HepG2 (cell line): Measurements from ENCODE around the gene PARS2. TPM values are rescaled to one million over a fixed set of nuclear protein-coding genes. Genes with fewer than 3 reads are reported as not detected.

Experiments used
- CEBPB ChIP-seq: IDR thresholded peaks from 2 replicates; pipeline ENCODE4 v1.6.1; 2011; ENCODE audit warnings: low read depth, low read length, improper control_type of control experiment, borderline replicate concordance
- CSRNP2 ChIP-seq: sonication (generic); formaldehyde crosslinking; conservative IDR thresholded peaks from 2 replicates; pipeline ENCODE4 v1.8.0; 2022; ENCODE audit warnings: low read depth, missing genetic modification reagents
- FOXO4 ChIP-seq: sonication (generic); formaldehyde crosslinking; conservative IDR thresholded peaks from 2 replicates; pipeline ENCODE4 v1.8.1; 2023; ENCODE audit warnings: missing genetic modification reagents
- GATAD1 ChIP-seq: IDR thresholded peaks from 2 replicates; pipeline ENCODE4 v1.6.1; 2016; ENCODE audit warnings: missing genetic modification reagents, missing compliant biosample characterization
- IKZF5 ChIP-seq: IDR thresholded peaks from 2 replicates; pipeline ENCODE4 v1.6.1; 2018; ENCODE audit warnings: missing genetic modification reagents, mild to moderate bottlenecking, missing compliant biosample characterization
- POLR2AphosphoS5 ChIP-seq: IDR thresholded peaks from 2 replicates; pipeline ENCODE4 v1.6.1; 2012; ENCODE audit warnings: low read depth, low read length
- PRPF4 ChIP-seq: fragments of 200-400 bp; formaldehyde crosslinking; IDR thresholded peaks from 2 replicates; pipeline ENCODE4 v1.6.1; 2016; ENCODE audit warnings: low read length, low read depth; ENCODE audit not compliant: poor library complexity, severe bottlenecking
- RFXANK ChIP-seq: IDR thresholded peaks from 2 replicates; pipeline ENCODE4 v1.6.1; 2016
- TOE1 ChIP-seq: sonication (generic); formaldehyde crosslinking; IDR thresholded peaks from 2 replicates; pipeline ENCODE4 v1.4.0; 2020; ENCODE audit warnings: mild to moderate bottlenecking, missing genetic modification reagents
- ZFP37 ChIP-seq: sonication (generic); formaldehyde crosslinking; IDR thresholded peaks from 2 replicates; pipeline ENCODE4 v1.4.0; 2020; ENCODE audit warnings: missing genetic modification reagents, borderline replicate concordance
- ZFP90 ChIP-seq: sonication (generic); formaldehyde crosslinking; IDR thresholded peaks from 2 replicates; pipeline ENCODE4 v1.8.0; 2022; ENCODE audit warnings: missing genetic modification reagents, mild to moderate bottlenecking, inconsistent platforms, borderline replicate concordance
- ZNF558 ChIP-seq: sonication (generic); formaldehyde crosslinking; IDR thresholded peaks from 2 replicates; pipeline ENCODE4 v1.9.0; 2022; ENCODE audit warnings: mild to moderate bottlenecking, missing genetic modification reagents, borderline replicate concordance
- ZNF770 ChIP-seq: sonication (generic); formaldehyde crosslinking; IDR thresholded peaks from 2 replicates; pipeline ENCODE4 v1.5.0; 2020; ENCODE audit warnings: mild to moderate bottlenecking, missing genetic modification reagents
- ZNF83 ChIP-seq: sonication (generic); formaldehyde crosslinking; IDR thresholded peaks from 2 replicates; pipeline ENCODE4 v1.4.0; 2020; ENCODE audit warnings: missing genetic modification reagents, mild to moderate bottlenecking, borderline replicate concordance
- polyA plus RNA-seq, 8 experiments: library from polyadenylated mRNA; depleted of rRNA in 3 of 8; stranded (reverse) in 7 of 8; unstranded in 1 of 8; fragments of >200 nt; fragmentation: Illumina TruSeq in 4 of 8; extraction: Trizol in 4 of 8; gene quantifications; 2 replicates each; pipeline versions ENCODE4 v1.2.1 to v1.2.3, GENCODE V29; 2011 to 2016; ENCODE audit warnings: low read depth in 4 of 8, missing spikeins in 1 of 8, mixed read lengths in 1 of 8; ENCODE audit not compliant: insufficient read depth in 1 of 8
- total RNA-seq, 5 experiments: library from RNA; depleted of rRNA; stranded (reverse); fragments of >200 nt; fragmentation: Illumina TruSeq; extraction: Trizol; gene quantifications; 2 replicates each; pipeline ENCODE4 v1.2.3, GENCODE V29; 2016; ENCODE audit warnings: low read depth in 1 of 5
- TF ChIP-seq, protein P1 (sequence below): sonication (generic); formaldehyde crosslinking; IDR thresholded peaks from 2 replicates; pipeline ENCODE4 v1.4.0; 2020; ENCODE audit warnings: missing genetic modification reagents
- TF ChIP-seq, protein P2 (sequence below): sonication (generic); formaldehyde crosslinking; IDR thresholded peaks from 2 replicates; pipeline ENCODE4 v1.4.0; 2020; ENCODE audit warnings: mild to moderate bottlenecking, missing genetic modification reagents

The PARS2 gene
- total and polyA plus RNA-seq, 2 of the 13 experiments (the other 11 are each of a cell fraction or from before 2014, with no cell fraction given) = 2.4 to 4.6 TPM

DNA sequence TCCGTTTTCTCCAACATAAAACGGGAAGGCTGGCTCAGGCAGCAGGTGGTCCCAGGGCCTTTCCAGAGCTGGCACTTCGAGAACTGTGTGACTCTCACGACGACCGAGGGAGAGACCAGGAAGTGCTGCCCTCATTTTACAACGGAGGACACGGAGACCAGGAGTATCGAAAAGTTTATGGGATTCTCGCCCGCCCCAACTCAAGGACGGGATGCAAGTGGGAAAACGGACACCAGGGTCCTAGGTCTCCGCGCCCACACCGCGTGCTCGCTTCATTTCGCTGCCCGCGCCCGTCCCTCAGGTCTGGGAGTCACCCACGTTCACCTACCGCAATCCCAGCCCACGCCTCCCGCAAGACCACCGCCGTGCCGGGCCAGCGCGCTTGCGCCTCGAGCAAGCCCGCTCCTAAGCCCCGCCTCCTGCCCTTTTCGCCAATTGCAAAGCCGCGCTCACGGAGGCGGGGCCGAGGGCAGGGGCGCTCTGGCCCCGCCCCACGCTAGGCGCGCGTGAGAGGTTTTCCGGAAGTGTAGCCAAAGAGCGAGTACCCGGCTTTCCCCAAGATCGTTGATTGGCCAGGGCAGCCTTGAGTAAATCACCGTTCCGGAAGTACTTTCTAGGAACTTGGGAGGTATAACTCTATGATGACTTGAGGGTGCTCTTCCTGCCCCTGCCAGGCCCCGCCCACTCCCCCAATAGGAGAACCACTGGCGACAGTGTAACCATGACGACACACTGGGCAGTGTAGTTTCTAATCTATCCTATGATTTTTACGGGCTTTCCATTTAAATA lies at the start of gene PARS2 (continued):
- TF ChIP-seq CSRNP2 (no peak), RFXANK (no peak), POLR2AphosphoS5 (peak; percentile 90), ZFP37 (no peak), ZNF770 (CRISPR knock-in tag) (peak; percentile 41; the same call in 1 of the 2 replicates), TOE1 (CRISPR knock-in tag) (no peak), ZNF83 (CRISPR knock-in tag) (no peak), FOXO4 (CRISPR knock-in tag) (no peak), GATAD1 (CRISPR knock-in tag) (peak; percentile 89), PRPF4 (no peak), CEBPB (no peak), ZNF558 (no peak), ZFP90 (CRISPR knock-in tag) (no peak), IKZF5 (CRISPR knock-in tag) (peak; percentile 82)
- TF ChIP-seq, protein P1, sequence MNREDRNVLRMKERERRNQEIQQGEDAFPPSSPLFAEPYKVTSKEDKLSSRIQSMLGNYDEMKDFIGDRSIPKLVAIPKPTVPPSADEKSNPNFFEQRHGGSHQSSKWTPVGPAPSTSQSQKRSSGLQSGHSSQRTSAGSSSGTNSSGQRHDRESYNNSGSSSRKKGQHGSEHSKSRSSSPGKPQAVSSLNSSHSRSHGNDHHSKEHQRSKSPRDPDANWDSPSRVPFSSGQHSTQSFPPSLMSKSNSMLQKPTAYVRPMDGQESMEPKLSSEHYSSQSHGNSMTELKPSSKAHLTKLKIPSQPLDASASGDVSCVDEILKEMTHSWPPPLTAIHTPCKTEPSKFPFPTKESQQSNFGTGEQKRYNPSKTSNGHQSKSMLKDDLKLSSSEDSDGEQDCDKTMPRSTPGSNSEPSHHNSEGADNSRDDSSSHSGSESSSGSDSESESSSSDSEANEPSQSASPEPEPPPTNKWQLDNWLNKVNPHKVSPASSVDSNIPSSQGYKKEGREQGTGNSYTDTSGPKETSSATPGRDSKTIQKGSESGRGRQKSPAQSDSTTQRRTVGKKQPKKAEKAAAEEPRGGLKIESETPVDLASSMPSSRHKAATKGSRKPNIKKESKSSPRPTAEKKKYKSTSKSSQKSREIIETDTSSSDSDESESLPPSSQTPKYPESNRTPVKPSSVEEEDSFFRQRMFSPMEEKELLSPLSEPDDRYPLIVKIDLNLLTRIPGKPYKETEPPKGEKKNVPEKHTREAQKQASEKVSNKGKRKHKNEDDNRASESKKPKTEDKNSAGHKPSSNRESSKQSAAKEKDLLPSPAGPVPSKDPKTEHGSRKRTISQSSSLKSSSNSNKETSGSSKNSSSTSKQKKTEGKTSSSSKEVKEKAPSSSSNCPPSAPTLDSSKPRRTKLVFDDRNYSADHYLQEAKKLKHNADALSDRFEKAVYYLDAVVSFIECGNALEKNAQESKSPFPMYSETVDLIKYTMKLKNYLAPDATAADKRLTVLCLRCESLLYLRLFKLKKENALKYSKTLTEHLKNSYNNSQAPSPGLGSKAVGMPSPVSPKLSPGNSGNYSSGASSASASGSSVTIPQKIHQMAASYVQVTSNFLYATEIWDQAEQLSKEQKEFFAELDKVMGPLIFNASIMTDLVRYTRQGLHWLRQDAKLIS (CRISPR knock-in tag) = no peak
- TF ChIP-seq, protein P2, sequence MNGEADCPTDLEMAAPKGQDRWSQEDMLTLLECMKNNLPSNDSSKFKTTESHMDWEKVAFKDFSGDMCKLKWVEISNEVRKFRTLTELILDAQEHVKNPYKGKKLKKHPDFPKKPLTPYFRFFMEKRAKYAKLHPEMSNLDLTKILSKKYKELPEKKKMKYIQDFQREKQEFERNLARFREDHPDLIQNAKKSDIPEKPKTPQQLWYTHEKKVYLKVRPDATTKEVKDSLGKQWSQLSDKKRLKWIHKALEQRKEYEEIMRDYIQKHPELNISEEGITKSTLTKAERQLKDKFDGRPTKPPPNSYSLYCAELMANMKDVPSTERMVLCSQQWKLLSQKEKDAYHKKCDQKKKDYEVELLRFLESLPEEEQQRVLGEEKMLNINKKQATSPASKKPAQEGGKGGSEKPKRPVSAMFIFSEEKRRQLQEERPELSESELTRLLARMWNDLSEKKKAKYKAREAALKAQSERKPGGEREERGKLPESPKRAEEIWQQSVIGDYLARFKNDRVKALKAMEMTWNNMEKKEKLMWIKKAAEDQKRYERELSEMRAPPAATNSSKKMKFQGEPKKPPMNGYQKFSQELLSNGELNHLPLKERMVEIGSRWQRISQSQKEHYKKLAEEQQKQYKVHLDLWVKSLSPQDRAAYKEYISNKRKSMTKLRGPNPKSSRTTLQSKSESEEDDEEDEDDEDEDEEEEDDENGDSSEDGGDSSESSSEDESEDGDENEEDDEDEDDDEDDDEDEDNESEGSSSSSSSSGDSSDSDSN (CRISPR knock-in tag) = peak; percentile 61; the same call in 1 of the 2 replicates
